Stimulated activated CD8-positive, alpha-beta memory T cell treated with anti-CD3 and anti-CD28 coated beads, Interleukin-15, amount 100 ng/mL, for 1 hour (primary cell): ENCODE measurements around the gene AP2A2.

Experiments
- DNase-seq: peaks from one replicate; pipeline ENCODE4 v3.0.0-alpha.2; 2020; ENCODE audit warnings: low read depth

Gene AP2A2

DNA sequence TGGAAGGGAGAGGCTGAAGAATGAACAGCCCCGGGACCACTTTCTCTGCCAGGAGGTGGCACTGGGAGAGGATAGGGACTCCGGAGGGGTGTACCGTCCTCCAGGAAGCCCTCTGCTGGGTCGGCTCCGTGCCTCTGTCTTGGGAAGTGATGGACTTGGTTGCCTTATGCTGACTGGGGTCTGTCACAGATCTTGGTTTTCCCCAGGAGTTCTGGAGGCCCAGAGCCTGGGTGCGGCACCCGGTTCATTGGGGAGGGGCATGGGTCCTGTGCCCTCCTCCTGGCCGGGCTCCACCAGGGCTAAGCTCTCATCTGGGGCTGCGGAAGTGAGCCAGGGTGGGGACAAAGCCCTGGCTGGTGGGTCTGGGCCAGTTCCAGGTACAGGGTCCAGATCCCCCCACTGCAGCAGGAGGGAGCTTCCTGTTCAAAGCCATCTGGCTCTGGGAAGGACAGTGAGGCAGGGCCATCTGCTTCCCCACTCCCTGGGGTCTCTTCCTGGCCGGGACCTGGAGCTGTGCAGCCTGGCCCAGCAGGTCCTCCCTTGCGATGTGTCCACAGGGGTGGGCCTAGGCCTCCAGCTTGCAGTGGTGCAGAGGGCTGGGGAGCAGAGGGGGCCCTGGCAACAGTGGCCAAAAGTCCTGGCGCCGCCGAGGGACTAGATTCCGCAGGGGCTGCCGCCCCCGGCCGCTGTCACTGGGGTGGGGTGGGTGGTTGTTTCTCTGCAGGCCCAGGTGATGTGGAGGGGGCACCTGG lies 1.1 kb upstream of the AP2A2 start:
- DNase-seq = no peak

DNA sequence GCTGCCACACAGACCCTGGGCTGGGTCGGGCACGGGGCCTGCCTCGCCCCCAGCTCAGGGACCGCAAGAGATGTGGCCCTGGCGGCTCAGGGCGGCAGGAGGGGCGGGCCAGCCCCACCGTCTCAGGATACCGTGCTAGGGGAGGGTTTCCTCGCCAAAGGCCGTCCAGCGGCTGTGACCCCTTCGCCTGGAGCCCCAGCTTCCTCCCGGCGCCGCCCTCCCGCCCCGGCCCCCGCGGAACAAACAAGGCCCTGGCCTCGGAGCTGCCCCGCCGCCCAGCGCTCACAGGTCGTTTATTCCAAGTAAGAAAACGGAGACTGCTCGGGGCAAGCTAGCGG lies 543 bp upstream of the AP2A2 start:
- no peak for DNase-seq

DNA sequence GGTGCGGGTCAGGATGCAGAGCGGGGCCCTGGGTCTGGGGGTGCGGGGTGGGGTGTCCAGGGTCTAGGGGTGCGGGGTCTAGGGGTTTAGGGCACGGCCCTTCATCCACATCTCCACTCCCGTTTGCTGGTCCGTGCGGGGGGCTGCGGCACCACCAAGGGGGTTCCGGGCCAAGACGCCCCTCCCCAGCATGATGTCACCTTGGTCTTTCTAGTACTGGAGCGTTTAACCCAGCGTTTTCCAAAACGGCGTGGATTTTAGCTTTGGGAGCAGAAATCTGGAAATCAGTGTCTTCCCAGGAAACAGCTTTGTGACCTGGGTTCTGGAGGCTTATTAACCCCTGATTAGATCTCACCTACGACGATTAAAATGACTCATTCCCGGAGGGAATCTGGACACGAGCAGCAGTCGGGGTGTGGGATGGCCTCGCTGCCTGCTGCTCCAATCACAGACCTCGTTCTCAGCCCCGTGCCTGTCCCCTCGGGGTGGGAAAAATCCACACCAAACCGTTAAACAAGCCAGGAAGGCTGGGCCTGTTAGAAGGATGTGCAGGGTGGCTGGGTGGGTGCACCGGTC lies 759 bp downstream of the AP2A2 start:
- no peak for DNase-seq

DNA sequence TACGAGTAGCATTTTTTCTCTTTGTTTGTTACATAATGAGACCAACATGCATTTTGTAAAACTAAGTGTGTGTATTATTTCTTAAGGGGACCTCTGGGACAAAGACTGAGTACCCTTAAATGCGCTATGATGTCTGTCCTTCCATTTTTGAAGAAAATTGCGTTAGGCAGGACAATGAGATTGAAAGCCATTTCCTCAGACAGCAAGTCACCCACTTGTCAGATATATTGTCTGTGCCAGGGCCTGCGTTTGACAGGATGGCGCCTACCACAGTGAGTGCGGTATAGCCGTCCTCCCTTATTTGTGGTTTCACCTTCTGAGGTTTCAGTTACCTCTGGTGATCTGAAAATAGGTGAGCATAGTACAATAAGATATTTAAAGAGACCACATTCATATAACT lies 2.2 kb downstream of the AP2A2 start:
- DNase-seq = no peak

DNA sequence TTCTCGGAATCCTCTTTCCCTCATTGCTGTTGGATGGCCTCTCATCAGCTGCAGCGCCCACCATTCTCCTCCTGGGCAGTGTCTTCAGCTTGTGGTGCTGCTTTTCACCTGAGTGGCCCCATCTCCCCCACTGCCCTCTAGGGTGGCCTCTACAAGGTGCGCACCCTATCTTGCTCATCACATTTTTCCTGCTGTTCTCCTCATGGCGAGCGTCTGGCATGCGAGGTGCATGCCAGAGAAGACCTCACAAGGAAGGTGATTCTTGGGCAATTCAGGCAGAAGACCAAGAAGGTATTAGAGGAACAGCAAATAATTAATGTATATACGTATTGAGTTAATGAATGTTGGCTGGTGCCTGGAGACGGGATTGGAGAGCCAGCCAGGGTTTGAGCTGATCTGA lies 3.1 kb downstream of the AP2A2 start:
- DNase-seq = no peak

DNA sequence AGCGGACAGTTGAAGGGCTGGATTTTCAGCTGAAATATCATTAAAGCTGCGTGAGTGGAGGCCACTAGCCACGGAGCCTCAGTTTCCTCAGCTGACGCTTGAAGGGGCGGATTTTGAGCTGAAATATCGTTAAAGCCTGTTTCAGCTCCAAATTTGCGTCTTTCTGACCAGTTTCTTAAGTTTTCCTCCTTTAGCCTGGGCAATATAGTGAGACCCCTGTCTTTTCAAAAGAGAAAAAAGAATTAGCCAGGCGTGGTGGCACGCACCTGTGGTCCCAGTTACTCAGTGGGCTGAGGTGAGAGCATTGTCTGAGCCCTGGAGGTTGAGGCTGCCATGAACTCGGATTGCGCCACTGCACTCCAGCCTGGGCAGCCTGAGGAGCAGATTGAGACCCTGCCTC lies 3.7 kb downstream of the AP2A2 start:
- no peak for DNase-seq

DNA sequence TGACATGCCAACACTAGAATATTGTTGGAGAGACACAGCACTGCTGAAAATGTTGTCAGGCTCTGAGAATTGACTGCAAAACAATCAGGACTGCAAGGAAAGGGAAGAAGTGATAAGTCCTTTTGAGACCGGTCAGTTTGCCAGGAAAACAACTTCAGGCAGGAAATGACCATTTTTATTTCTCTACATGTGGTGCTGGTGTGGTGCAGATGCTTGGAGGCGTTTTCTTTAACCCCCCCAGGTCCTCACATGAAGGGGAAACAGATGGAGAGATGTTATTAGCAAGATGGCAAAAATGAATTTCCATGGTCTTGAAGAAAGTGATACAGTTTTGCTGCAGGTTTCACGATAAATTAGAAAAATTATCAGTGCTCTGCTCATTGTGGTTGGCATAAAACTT lies 5.7 kb downstream of the AP2A2 start:
- no peak for DNase-seq

DNA sequence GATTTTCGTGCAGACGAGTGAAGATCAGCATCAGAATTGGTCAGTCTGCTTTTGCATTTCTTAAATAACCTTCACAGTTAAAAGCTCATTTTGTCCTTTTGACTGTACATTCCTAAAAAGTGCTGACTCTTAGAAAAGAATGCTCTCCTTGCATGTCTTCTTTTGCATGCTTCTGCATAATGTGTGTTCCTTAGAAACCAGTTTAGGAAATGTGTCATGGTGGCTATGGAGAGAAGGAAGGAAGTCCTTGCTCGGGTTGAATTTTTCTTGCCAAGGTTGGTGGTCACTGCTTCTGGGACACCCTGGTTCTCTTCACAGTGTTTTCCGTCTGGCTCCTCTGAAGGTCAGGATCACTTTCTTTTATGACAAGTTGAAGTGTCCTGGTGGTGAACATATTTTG lies 6.8 kb downstream of the AP2A2 start:
- DNase-seq = no peak

DNA sequence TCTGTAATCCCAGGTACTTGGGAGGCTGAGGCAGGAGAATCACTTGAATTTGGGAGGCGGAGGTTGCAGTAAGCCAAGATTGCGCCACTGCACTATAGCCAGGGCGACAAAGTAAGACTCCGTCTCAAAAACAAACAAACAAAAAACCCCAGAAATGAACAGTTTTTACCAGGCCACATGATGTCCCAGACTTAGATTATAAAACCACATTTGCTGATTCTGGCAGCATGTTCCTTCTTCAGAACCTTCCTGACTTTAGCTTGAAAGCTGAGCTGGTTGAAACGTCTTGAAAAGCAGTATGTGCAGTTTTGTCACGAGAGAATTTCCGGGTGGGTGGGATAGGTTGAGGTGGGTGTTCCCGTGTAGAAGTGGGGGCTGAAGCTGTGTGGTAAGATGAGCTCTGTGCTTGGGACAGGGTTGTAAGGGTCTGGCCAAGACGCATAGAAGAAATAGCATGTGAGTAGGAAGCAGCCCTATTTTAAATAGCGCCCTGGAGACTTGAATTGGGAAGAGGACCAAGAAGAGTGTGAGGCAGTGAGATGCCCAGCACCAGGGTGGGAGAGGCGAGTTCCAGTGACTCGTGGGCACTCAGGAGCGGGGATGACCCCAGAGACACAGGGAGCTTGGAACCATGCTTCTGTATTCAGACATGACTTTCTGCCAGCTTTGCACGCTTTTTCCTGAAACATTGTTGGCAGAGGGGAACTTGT lies 7.6 kb downstream of the AP2A2 start:
- DNase-seq = no peak

DNA sequence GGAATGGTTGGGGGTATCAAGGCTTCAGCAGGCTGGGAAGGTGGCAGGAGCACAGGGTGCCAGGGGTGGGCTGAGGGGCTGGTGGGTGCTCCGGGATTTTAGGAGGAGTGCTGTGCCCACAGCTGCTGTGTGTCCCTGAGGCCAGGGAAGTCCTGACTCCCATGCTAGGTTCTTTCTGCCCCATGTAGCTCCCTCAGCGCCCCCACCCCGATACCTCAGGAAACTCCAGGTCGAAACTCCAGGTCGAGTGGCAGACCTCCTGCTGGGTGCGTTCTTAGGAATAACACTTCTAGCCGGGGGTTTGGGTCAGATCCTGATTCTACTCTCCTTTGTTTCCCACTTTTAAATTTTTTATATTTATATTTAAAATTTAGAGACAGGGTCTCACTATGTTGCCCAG lies 8.3 kb downstream of the AP2A2 start:
- DNase-seq = no peak

DNA sequence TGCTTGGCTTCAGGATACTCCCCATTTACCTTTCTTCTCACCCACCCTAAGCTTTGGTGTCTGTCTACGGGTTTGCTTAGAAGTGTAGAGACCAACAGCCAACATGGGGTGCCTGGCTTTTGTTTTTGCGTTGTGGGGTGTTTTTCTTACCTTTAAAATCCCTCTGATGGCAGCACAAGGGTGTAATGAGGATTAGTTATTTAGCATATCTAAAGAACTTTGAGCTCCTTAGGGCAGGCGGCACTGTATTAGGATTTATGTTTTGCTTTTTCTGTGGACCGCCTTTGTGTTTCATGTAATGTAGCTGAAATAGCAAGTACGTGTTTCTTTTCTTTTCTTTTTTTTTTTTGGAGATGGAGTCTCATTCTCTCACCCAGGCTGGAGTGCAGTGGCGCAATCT lies 8.9 kb downstream of the AP2A2 start:
- no peak for DNase-seq

DNA sequence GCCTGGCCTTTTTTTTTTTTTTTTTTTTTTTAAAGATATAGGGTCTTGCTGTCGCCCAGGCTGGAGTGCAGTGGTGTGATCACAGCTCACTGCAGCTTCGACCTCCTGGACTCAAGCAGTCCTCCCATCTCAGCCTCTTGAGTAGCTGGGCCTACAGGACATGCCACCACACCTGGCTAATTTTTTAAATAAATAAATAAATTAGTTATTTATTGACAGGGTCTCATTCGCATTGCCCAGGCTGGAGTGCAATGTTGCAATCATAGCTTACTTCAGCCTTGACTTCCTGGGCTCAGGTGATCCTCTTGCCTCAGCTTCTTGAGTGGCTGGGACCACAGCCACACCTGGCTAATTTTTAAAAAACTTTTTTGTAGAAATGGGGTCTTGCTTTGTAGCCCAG lies 10.5 kb downstream of the AP2A2 start:
- no peak for DNase-seq

DNA sequence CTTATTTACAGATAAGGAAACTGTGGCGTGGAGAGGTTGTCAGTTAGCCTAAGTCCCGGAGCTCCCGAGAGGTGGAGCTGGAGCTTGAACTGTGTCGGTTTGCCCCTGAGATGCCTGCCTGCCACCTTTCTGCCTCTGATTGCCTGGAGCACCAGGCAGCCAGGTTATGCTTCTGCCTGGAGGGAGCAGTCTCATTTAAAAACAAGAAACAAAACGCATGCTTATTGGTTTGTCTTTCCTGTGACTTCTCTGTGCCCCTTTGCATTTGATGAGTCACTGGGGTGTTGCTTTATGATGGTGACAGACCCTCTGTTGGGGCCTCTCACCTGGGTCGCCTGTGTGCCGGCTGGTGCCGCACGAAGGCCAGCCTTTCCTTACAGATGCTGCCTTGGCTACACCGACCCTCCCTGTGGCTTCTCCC lies 12.2 kb downstream of the AP2A2 start:
- DNase-seq = no peak

DNA sequence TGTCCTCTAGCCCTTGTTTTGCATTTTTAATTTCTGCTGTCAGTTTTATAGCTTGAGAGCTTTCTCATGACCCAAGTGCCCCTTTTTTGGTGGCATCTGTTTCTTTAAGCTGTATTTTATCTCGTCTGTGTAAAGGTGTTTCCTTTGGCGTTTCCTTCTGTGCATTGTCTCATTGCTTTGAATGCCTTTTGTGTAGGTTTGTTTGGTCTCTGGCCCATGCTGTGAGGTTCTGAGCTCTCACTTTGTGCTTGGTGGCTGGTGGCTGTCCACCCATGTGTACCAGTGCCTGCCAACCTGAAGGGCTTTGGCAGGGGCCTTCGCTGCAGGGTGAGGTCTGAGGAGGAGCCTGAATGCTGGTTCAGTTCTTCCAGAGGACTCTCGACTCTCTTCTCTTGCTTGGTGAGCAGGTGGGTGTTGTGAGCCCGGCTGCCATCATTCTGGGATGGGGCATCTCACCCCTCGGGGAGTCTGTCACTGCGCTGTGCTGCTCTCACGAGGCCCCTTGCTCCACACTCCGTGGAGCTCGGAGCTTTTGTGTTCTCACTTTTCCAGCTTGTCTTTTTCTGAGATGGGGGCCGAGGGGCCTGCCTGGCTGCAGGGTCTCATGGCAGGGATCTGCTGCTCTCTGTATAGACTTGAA lies 14.9 kb downstream of the AP2A2 start:
- DNase-seq = no peak

DNA sequence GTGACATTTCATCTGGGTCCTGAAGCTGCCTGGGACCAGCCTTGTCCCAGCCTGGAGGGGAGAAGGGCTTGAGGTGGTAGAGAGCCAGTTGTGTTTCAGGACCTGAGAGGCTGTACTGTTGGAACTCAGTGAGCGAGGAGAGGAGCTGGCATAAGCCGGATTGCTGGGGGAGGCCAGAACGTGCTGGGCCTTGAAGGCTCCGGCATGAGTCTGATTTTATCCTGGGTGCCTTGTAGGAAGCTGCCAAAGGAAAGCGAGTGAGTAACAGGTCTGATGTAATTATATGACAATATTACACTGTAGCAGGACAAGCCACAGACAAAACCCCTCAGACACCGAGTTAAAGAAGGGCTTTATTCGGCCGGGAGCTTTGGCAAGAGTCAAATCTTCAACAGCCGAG lies 17.2 kb downstream of the AP2A2 start:
- DNase-seq = no peak

DNA sequence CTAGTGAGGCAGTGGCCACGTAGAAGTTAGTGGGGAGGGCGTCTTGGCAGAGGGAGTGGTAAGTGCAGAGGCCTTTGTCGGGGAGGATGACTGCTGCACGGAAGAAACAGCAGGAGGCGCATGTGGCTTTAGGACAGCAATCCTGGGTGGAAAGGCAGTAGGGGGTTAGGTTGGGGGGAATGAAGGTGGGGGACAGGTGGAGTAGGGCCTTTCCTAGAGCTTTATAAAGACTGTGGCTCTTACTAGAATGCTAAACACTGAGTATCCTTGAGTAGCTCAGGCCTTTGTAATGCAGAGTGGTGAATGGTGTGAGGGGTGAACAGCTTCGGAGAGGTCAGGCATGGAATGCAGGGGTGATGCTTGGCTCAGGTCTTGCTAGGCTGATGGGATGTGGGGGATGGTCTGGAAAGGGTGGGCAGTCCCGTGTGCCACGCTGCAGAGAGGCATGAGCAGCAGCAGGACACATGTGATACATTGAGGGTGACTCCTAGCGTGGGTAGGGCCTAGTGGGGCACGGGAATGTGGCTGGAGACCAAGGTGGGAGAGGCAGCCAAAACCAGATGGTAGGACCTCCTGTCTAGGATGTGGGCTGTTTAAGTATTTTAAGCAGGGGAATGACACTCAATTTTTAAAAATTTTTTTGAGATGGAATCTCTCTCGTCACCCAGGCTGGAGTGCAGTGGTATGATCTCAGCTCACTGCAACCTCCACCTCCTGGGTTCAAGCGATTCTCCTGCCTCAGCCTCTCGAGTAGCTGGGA lies 19.2 kb downstream of the AP2A2 start:
- DNase-seq = no peak

DNA sequence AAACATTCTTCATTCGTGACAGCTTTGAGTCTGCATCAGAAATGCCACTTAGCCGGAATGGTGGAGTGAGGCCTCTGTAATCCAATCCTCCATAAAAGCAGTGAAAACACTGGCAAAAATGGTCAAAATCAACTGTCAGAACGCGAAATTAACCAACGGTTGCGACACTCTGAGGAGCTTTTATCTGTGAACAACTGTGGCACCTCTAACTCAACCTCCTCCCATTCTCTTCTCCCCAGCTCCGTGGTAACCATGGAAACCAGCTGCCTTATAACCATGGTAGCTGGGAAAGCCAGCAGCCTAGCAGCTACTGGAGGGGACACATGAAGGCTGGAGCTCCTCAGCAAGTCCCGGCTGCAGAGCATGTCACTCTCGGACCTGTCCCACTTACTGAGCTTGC lies 20.3 kb downstream of the AP2A2 start:
- no peak for DNase-seq

DNA sequence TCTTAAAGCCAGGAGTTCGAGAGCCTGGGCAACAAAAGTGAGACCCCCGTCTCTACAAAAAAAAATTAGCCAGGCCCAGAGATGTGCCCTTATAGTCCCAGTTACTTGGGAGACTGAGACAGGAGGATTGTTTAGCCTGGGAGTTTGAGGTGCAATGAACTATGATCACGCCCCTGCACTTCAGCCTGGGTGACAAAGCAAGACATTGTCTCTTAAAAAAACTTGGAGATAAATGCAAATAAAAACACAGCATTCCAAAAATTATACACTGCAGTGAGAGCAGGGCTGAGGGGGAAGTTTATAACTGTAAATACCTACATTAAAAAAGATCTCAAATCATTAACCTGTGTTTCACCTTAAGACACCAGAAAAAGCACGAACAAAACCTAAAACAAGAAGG lies 22.1 kb downstream of the AP2A2 start:
- DNase-seq = no peak

DNA sequence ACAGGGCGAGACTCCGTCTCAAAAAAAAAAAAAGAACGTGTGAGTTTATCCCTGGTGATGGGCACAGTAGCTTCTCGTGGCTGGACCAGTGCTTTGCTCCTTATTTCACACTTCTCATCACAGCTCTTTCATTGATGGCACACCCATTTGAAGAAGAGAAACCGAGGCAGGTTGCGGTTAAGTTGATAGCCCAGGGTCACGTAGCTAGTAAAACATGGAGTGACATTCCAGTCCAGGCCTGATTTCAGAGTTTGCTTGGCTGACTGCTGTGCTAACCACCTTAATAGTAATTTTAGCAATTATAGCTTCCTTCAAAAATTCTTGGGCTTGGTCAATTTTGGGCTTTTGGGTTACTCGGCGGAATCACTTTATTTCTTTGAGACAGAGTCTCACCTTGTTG lies 25.8 kb downstream of the AP2A2 start:
- DNase-seq = no peak

DNA sequence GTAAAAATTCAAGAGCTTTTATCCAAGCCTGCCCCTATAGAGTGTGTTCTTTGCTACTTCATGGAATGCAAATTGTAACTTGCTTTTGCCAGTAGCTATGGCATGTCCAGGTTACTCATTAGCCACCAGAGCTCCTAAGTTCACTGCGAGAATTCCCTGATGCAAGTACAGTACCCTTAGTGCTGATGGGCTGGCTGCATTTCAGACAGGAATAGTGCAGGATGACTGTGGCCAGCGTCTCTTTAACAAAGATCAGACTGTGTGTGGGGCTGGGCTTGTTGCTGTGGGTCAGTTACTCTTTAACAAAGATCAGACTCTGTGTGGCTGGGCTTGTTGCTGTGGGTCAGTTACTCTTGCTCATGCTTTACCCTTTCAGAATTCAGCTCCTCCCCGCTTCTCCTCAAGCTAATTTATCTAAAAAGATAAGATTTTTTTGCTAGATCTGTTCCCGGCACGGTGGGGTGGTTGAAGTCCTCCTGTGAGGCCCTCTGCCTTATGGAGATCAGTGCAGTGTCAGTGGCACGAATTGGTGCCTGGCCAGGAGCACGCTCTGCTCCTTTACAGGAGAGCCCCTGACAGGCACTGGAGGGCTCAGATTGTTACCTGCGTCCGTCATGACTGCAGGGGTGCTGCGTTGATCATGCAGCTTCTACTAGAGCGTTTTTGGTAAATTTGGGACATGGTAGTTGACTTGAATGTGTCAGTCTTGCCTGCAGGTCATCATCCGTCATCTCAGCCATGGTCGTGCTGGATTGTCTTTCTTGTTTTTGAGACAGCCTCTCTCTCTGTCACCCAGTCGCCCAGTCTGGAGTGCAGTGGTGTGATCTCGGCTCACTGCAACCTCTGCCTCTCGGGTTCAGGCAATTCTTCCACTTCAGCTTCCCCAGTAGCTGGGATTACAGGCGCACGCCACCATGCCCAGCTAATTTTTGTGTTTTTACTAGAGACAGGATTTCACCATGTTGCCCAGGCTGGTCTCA lies 27.0 kb downstream of the AP2A2 start:
- DNase-seq = no peak

DNA sequence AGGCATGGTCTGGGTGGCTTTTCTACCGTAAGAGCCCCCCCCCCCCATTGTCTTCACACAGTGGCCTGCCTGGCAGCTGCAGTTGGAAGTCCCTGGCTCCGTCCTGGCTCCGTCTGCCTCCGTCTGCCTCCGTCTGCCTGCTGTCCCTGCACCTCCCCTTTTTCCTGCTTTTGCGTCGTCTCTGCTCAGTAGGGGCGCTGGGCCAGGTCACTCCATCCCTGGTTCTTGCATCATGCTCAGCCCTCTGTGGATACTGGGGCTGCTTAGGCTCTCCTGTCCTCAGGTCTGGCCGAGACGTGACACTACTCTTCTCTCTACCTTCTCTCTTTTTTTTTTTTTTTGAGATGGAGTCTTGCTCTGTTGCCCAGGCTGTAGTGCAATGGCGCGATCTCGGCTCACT lies 27.8 kb downstream of the AP2A2 start:
- no peak for DNase-seq
